K562 (cell line): ENCODE data around the gene POLR3G. TPM values are rescaled to one million over a fixed set of nuclear protein-coding genes. Genes with fewer than 3 reads are reported as not detected.

Source experiments
- CBX3 ChIP-seq, 2 experiments: IDR thresholded peaks; 1 replicate in 1 of 2; 2 replicates in 1 of 2; pipeline ENCODE4 v1.6.1; 2012; ENCODE audit warnings: inconsistent platforms in 2 of 2, low read length in 2 of 2, borderline replicate concordance in 1 of 2, control low read depth in 1 of 2
- CHD4 ChIP-seq: fragments of 200-600 bp; sonication (generic); IDR thresholded peaks from 3 replicates; pipeline ENCODE4 v1.6.1; 2012; ENCODE audit warnings: low read depth, mild to moderate bottlenecking, mixed read lengths, low read length, inconsistent platforms; ENCODE audit not compliant: insufficient read depth, insufficient replicate concordance, poor library complexity, severe bottlenecking
- DNMT1 ChIP-seq: fragments of 450-650 bp; IDR thresholded peaks from 2 replicates; pipeline ENCODE4 v1.6.1; 2016; ENCODE audit warnings: antibody characterized with exemption, mild to moderate bottlenecking
- ETS2 ChIP-seq: IDR thresholded peaks from 2 replicates; pipeline ENCODE4 v1.6.1; 2016; ENCODE audit warnings: borderline replicate concordance, missing genetic modification characterization, mild to moderate bottlenecking, moderate library complexity, missing compliant biosample characterization; ENCODE audit not compliant: poor library complexity, severe bottlenecking
- GATAD2B ChIP-seq: fragments of 450-650 bp; IDR thresholded peaks from 2 replicates; pipeline ENCODE4 v1.6.1; 2017; ENCODE audit warnings: mild to moderate bottlenecking, borderline replicate concordance
- HNRNPL ChIP-seq: fragments of 200-400 bp; formaldehyde crosslinking; IDR thresholded peaks from 2 replicates; pipeline ENCODE4 v1.6.1; 2017; ENCODE audit warnings: low read depth, mild to moderate bottlenecking, low read length
- IRF2 ChIP-seq: sonication (generic); formaldehyde crosslinking; IDR thresholded peaks from 2 replicates; pipeline ENCODE4 v1.8.1; 2022; ENCODE audit warnings: mild to moderate bottlenecking, missing genetic modification reagents
- KHSRP ChIP-seq: fragments of 450-650 bp; IDR thresholded peaks from 2 replicates; pipeline ENCODE4 v1.6.1; 2017
- NFIC ChIP-seq: fragments of 450-650 bp; IDR thresholded peaks from 2 replicates; pipeline ENCODE4 v1.6.1; 2017; ENCODE audit warnings: mild to moderate bottlenecking, inconsistent platforms
- OTX1 ChIP-seq: fragments of 450-650 bp; formaldehyde crosslinking; IDR thresholded peaks from 2 replicates; pipeline ENCODE4 v1.4.0; 2022; ENCODE audit warnings: mild to moderate bottlenecking
- POLR2G ChIP-seq: fragments of 200-400 bp; formaldehyde crosslinking; IDR thresholded peaks from 2 replicates; pipeline ENCODE4 v1.6.1; 2017; ENCODE audit warnings: low read depth, mild to moderate bottlenecking, antibody characterized with exemption, low read length, moderate library complexity
- PTRF ChIP-seq: fragments of 450-650 bp; IDR thresholded peaks from 2 replicates; pipeline ENCODE4 v1.6.1; 2016; ENCODE audit warnings: mild to moderate bottlenecking, missing genetic modification characterization, missing compliant biosample characterization
- PTTG1 ChIP-seq: fragments of 450-650 bp; IDR thresholded peaks from 2 replicates; pipeline ENCODE4 v1.6.1; 2016; ENCODE audit warnings: low read depth, mild to moderate bottlenecking, missing genetic modification characterization, missing compliant biosample characterization
- RBFOX2 ChIP-seq: fragments of 200-400 bp; formaldehyde crosslinking; IDR thresholded peaks from 2 replicates; pipeline ENCODE4 v1.6.1; 2017; ENCODE audit warnings: low read depth, mild to moderate bottlenecking, low read length, moderate library complexity
- TCF7 ChIP-seq: sonication (generic); IDR thresholded peaks from 2 replicates; pipeline ENCODE4 v1.6.1; 2016; ENCODE audit warnings: antibody characterized with exemption, borderline replicate concordance
- TEAD1 ChIP-seq, 2 experiments: fragments of 450-650 bp in 1 of 2; sonication (generic) in 1 of 2; formaldehyde crosslinking; IDR thresholded peaks; 2 replicates each; pipeline versions ENCODE4 v1.4.0 to v1.8.0; 2020 to 2022; ENCODE audit warnings: mild to moderate bottlenecking in 2 of 2, missing genetic modification reagents in 1 of 2
- TGIF2 ChIP-seq: sonication (generic); formaldehyde crosslinking; IDR thresholded peaks from 2 replicates; pipeline ENCODE4 v1.8.1; 2022; ENCODE audit warnings: mild to moderate bottlenecking, missing genetic modification reagents, moderate library complexity
- ZBTB8A ChIP-seq: fragments of 450-650 bp; IDR thresholded peaks from 2 replicates; pipeline ENCODE4 v1.6.1; 2018; ENCODE audit warnings: mild to moderate bottlenecking, moderate library complexity; ENCODE audit not compliant: partially characterized antibody
- ZNF124 ChIP-seq: sonication (generic); formaldehyde crosslinking; IDR thresholded peaks from 2 replicates; pipeline ENCODE4 v1.8.1; 2022; ENCODE audit warnings: missing genetic modification reagents
- ZNF165 ChIP-seq: fragments of 250-450 bp; sonication (Bioruptor Pico); IDR thresholded peaks from 2 replicates; pipeline ENCODE4 v1.4.0; 2020; ENCODE audit warnings: borderline replicate concordance
- ZNF696 ChIP-seq: fragments of 250-450 bp; sonication (Bioruptor Pico); conservative IDR thresholded peaks from 2 replicates; pipeline ENCODE4 v1.4.0; 2020; ENCODE audit warnings: mild to moderate bottlenecking, moderate library complexity
- ZNF830 ChIP-seq: fragments of 250-450 bp; sonication (Bioruptor Pico); IDR thresholded peaks from 2 replicates; pipeline ENCODE4 v1.5.0; 2021; ENCODE audit warnings: mild to moderate bottlenecking
- ZSCAN29 ChIP-seq: fragments of 450-650 bp; IDR thresholded peaks from 2 replicates; pipeline ENCODE4 v1.6.1; 2017
- polyA plus RNA-seq, 8 experiments: library from polyadenylated mRNA; depleted of rRNA in 4 of 8; stranded (reverse) in 5 of 8; unstranded in 3 of 8; fragments of >200 nt; fragmentation: Nextera tagmentation in 2 of 8; fragmentation: Illumina TruSeq in 1 of 8; extraction: Ambion mirVana in 2 of 8; extraction: Trizol in 1 of 8; gene quantifications; 2 replicates each; pipeline versions ENCODE4 v1.2.1 to v1.2.3, GENCODE V29; 2011 to 2014; ENCODE audit warnings: inconsistent platforms in 1 of 8, missing spikeins in 1 of 8
- total RNA-seq, 7 experiments: library from RNA; depleted of rRNA in 6 of 7; stranded (reverse); fragments of >200 nt in 6 of 7; fragmentation: Illumina TruSeq in 2 of 7; extraction: Trizol in 2 of 7; gene quantifications; 2 replicates each; pipeline versions ENCODE4 v1.2.1 to v1.2.3, GENCODE V29; 2011 to 2021; ENCODE audit warnings: low replicate concordance in 1 of 7
- TF ChIP-seq, protein P1 (sequence below): fragments of 250-450 bp; sonication (Bioruptor Pico); IDR thresholded peaks from 2 replicates; pipeline ENCODE4 v1.9.0; 2021; ENCODE audit warnings: mild to moderate bottlenecking
- TF ChIP-seq, protein P2 (sequence below): fragments of 250-450 bp; sonication (Bioruptor Pico); IDR thresholded peaks from 2 replicates; pipeline ENCODE4 v1.8.0; 2021; ENCODE audit warnings: moderate library complexity, mild to moderate bottlenecking, inconsistent platforms
- TF ChIP-seq, protein P3 (sequence below): sonication (generic); IDR thresholded peaks from 2 replicates; pipeline ENCODE4 v1.6.1; 2016
- TF ChIP-seq, protein P4 (sequence below), 3 experiments: IDR thresholded peaks in 2 of 3; conservative IDR thresholded peaks in 1 of 3; 2 replicates each; pipeline ENCODE4 v1.5.1; 2011 to 2012; ENCODE audit warnings: low read length in 3 of 3, mild to moderate bottlenecking in 3 of 3, control low read depth in 2 of 3, improper control_type of control experiment in 1 of 3, inconsistent platforms in 1 of 3, low read depth in 1 of 3, mixed read lengths in 1 of 3, moderate library complexity in 1 of 3; ENCODE audit not compliant: insufficient read depth in 2 of 3

Gene POLR3G
- total and polyA plus RNA-seq, 9 of the 15 experiments (the other 6 are each of a cell fraction or from before 2014, with no cell fraction given), result 39.0 to 111 (median 59.0) TPM

DNA sequence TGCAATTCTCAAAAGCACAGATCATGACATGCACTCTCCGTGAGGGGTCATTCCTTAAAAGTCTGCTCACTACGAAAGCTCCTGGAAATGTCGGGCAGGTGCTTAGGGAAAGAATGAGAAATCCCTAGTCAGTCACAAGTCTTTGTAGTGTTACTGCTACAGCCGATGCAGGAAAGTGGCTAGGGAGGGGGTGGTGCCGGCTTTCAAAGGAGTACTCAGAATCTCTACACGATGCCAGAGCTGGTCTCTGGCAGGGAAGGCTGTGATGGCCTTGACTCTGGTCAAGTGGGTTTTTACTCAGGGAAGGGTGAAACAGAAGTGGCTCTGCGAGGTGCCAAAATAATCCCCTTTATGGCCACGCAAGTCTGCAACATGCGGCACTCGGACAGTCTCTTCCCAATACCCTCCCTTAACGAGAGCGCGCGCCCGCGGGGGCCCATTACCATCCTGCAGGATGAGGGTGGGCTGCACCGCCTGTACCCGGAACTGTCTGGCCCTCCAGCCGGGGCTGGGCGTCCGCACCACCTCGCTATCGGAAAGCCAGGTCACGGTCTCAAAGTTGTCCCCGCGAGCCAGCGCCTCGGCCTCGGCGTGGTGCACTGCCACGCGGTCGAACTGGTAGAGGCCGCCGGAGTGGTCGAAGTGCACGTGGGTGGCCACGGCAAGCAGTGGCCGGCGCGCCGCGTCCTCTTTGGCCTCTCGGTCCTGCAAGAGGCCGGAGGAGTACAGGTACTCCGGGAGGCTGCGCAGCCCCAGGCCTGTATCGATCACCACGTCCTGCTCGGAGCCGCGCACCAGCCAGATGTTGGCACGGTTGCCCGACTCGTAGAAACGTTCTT, 1.0 kb upstream of the POLR3G start (continued):
- TF ChIP-seq TEAD1 (CRISPR knock-in tag; IDR thresholded peaks at IDR 0.05) (peak in 1 of 2 experiments; percentile 87; a peak in 2 of 4 replicates), POLR2G (no peak), ZSCAN29 (no peak), OTX1 (no peak), ZNF165 (0 out of 2 replicates have a peak, but pooled peaks have one; percentile 7), TCF7 (no peak), TGIF2 (CRISPR knock-in tag) (peak; percentile 24; the same call in 1 of the 2 replicates), ZNF696 (CRISPR knock-in tag) (no peak), CHD4 (no peak), PTTG1 (tag) (no peak), KHSRP (no peak), ETS2 (no peak), NFIC (no peak), DNMT1 (no peak), ZBTB8A (no peak), GATAD2B (no peak), ZNF124 (peak; percentile 84; the same call in 1 of the 2 replicates), RBFOX2 (no peak), CBX3 (IDR thresholded peaks at IDR 0.05; ENCODE audit: borderline replicate concordance in 1 of 2, low read length in 2 of 2) (peak in 1 of 2 experiments; percentile 57; a peak in 1 of 3 replicates), ZNF830 (no peak; the same call in 1 of the 2 replicates), HNRNPL (0 out of 2 replicates have a peak, but pooled peaks have one; percentile 12), PTRF (tag) (no peak), IRF2 (CRISPR knock-in tag) (no peak; the same call in 1 of the 2 replicates)
- TF ChIP-seq, protein P1, sequence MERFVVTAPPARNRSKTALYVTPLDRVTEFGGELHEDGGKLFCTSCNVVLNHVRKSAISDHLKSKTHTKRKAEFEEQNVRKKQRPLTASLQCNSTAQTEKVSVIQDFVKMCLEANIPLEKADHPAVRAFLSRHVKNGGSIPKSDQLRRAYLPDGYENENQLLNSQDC (CRISPR knock-in tag), result no peak
- TF ChIP-seq, protein P2, sequence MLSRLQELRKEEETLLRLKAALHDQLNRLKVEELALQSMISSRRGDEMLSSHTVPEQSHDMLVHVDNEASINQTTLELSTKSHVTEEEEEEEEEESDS, result no peak
- TF ChIP-seq, protein P3, sequence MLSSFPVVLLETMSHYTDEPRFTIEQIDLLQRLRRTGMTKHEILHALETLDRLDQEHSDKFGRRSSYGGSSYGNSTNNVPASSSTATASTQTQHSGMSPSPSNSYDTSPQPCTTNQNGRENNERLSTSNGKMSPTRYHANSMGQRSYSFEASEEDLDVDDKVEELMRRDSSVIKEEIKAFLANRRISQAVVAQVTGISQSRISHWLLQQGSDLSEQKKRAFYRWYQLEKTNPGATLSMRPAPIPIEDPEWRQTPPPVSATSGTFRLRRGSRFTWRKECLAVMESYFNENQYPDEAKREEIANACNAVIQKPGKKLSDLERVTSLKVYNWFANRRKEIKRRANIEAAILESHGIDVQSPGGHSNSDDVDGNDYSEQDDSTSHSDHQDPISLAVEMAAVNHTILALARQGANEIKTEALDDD, result no peak
- TF ChIP-seq, protein P4, sequence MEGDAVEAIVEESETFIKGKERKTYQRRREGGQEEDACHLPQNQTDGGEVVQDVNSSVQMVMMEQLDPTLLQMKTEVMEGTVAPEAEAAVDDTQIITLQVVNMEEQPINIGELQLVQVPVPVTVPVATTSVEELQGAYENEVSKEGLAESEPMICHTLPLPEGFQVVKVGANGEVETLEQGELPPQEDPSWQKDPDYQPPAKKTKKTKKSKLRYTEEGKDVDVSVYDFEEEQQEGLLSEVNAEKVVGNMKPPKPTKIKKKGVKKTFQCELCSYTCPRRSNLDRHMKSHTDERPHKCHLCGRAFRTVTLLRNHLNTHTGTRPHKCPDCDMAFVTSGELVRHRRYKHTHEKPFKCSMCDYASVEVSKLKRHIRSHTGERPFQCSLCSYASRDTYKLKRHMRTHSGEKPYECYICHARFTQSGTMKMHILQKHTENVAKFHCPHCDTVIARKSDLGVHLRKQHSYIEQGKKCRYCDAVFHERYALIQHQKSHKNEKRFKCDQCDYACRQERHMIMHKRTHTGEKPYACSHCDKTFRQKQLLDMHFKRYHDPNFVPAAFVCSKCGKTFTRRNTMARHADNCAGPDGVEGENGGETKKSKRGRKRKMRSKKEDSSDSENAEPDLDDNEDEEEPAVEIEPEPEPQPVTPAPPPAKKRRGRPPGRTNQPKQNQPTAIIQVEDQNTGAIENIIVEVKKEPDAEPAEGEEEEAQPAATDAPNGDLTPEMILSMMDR (IDR thresholded peaks at IDR 0.05 in 2 of 3, conservative IDR thresholded peaks at IDR 0.05 in 1 of 3; ENCODE audit: insufficient read depth in 2 of 3, low read depth in 1 of 3, low read length in 3 of 3), result no peak
